Activated CD4-positive, alpha-beta T cell treated with anti-CD3 and anti-CD28 coated beads for 36 hours (primary cell): ENCODE results near the gene TANGO6. TPM values are rescaled to one million over a fixed set of nuclear protein-coding genes. Genes with fewer than 3 reads are reported as not detected.
"Not testable (repeated sequence)": the region's sequence is repeated elsewhere in the genome, so short reads cannot be mapped to it uniquely, and the experiment has no call there.

Experiments used
- ATAC-seq: fragments of 200-7000 bp; cut with Tn5 transposase; one replicate; pipeline ENCODE4 v1.10.0; 2021; ENCODE audit warnings: mild to moderate bottlenecking, moderate library complexity
- CTCF ChIA-PET: fragments of 350-600 bp; sonication (Branson Sonifier 250); formaldehyde crosslinking; loops from one replicate; lab custom pipeline; 2021; ENCODE audit warnings: antibody characterized with exemption; lab: Charles Lee
- POLR2A ChIA-PET: fragments of 350-600 bp; sonication (Branson Sonifier 250); formaldehyde crosslinking; loops from one replicate; lab custom pipeline; 2021; ENCODE audit warnings: antibody characterized with exemption, inconsistent platforms; lab: Charles Lee
- DNase-seq: peaks from one replicate; pipeline ENCODE4 v3.0.0-alpha.2; 2020
- H3K27ac Mint-ChIP-seq: one replicate; pipeline ENCODE4 v1.8.0; 2021; ENCODE audit warnings: mixed read lengths
- H3K27me3 Mint-ChIP-seq: one replicate; pipeline ENCODE4 v1.8.0; 2021; ENCODE audit warnings: mixed read lengths
- H3K36me3 Mint-ChIP-seq: one replicate; pipeline ENCODE4 v1.8.0; 2021; ENCODE audit warnings: low read depth, mixed read lengths
- H3K4me1 Mint-ChIP-seq: one replicate; pipeline ENCODE4 v1.8.0; 2021; ENCODE audit warnings: mixed read lengths
- H3K4me3 Mint-ChIP-seq: one replicate; pipeline ENCODE4 v1.8.0; 2021; ENCODE audit warnings: mild to moderate bottlenecking, moderate library complexity, mixed read lengths
- H3K9me3 Mint-ChIP-seq: one replicate; pipeline ENCODE4 v1.8.0; 2021; ENCODE audit warnings: low read depth, mixed read lengths
- intact Hi-C, 2 experiments: fragments of 100-400 bp; cut with DNase I in 1 of 2; cut with micrococcal nuclease in 1 of 2; formaldehyde crosslinking; loops; one replicate each; pipeline versions ENCODE4 v1.14.2 to v1.15.1; 2022 to 2024; cut with DNase I, micrococcal nuclease
- total RNA-seq, 2 experiments: library from RNA; stranded (reverse); gene quantifications; one replicate each; pipeline ENCODE4 v1.2.3, GENCODE V29; 2021

The TANGO6 gene
- total RNA-seq, 2 experiments from 2014 or later: 29.7 to 31.2 TPM

DNA sequence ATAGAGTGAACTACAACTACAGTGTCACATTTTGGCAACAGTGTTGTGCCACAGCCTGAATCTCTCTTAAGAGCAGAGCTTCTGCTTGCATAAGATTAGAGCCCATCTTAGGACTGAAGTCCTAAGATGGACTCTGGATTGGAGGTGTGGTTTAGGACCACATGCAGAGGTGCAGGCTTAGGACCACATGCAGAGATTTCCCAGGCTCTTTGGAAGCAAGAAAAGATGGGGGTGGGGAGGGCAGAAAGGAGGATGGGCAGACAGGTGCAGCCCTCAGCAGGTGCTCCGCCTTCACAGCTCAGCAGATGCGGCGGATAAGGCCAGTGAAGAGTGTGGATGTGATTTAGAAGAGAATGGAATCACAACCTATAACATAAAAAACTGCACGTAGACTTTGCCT, 128.7 kb downstream of the TANGO6 start:
- no peak for ATAC-seq
- no peaks in the 10 kb centered on the region for H3K9me3 Mint-ChIP-seq
- no peaks in the 10 kb centered on the region for H3K27me3 Mint-ChIP-seq
- POLR2A ChIA-PET: no interaction called here
- no peak overlapping the region for H3K27ac Mint-ChIP-seq
- H3K4me3 Mint-ChIP-seq: no peak overlapping the region
- H3K4me1 Mint-ChIP-seq: peaks cover 2% of the 10 kb centered on the region
- CTCF ChIA-PET: no interaction called here
- no peak for DNase-seq
- H3K36me3 Mint-ChIP-seq: peaks cover 29% of the 10 kb centered on the region
- intact Hi-C loops: no loop called here

GRCh38 chr16:68972720-68973119, 129.4 kb downstream of the TANGO6 start:
- no peaks in the 10 kb centered on the region for H3K27me3 Mint-ChIP-seq
- H3K27ac Mint-ChIP-seq: no peak overlapping the region
- no peak overlapping the region for H3K4me3 Mint-ChIP-seq
- no peak for DNase-seq
- intact Hi-C loops: no loop called here
- no peaks in the 10 kb centered on the region for H3K9me3 Mint-ChIP-seq
- H3K4me1 Mint-ChIP-seq: no peaks in the 10 kb centered on the region
- ATAC-seq: no peak
- POLR2A ChIA-PET: no interaction called here
- peaks cover 31% of the 10 kb centered on the region for H3K36me3 Mint-ChIP-seq
- CTCF ChIA-PET: interaction anchor here (0.7 kb wide), 1 partner anchor 735 kb away, joined by 3 read pairs; no protein-coding TSS in a partner anchor

DNA sequence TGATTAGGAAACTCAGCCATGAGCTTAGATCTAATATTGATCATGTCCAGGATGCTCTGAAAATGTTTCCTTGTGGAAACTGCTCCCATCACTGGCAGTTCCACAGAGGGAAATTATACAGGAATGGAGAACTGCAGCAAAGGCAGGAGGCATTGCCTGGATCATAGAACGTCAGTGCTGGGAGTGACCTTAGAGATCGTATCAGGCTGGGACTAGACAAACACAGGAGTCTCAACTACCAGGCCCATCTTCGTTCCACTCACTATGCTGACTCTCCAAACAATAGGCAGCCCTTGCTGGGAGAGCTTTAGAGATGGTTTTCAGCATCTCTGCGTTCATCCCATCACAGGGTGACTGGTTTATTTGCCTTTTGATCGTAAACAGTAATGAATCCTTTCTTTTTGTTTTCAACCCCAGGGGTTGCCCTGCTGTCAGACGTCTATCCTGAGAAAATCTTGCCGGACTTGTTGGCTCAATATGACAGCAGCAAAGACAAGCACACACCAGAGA, 130.3 kb downstream of the TANGO6 start:
- Mint-ChIP-seq H3K27me3 (no peaks in the 10 kb centered on the region), H3K9me3 (no peaks in the 10 kb centered on the region), H3K36me3 (peaks cover 37% of the 10 kb centered on the region), H3K27ac (no peak overlapping the region), H3K4me1 (no peaks in the 10 kb centered on the region), H3K4me3 (no peak overlapping the region)
- CTCF ChIA-PET: interaction anchor here (0.6 to 0.7 kb wide), 2 partner anchors 257 to 274 kb away, joined by 3 to 4 read pairs; no protein-coding TSS in a partner anchor
- POLR2A ChIA-PET: no interaction called here
- intact Hi-C loops: no loop called here
- ATAC-seq (no peak), DNase-seq (no peak)

- Mint-ChIP-seq H3K27me3 (no peaks in the 10 kb centered on the region), H3K9me3 (no peaks in the 10 kb centered on the region), H3K27ac (no peak overlapping the region), H3K36me3 (peaks cover 44% of the 10 kb centered on the region), H3K4me3 (no peak overlapping the region), H3K4me1 (no peaks in the 10 kb centered on the region)
- intact Hi-C loops: no loop called here
- CTCF ChIA-PET: no interaction called here
- no peak for DNase-seq
- no peak for ATAC-seq
- POLR2A ChIA-PET: interaction anchor here (0.6 to 0.7 kb wide), 2 partner anchors 277 to 446 kb away, joined by 3 read pairs; partner anchors contain the start of gene CYB5B
Measured at GRCh38 chr16:68978303-68978954, 135.1 kb downstream of the TANGO6 start.

DNA sequence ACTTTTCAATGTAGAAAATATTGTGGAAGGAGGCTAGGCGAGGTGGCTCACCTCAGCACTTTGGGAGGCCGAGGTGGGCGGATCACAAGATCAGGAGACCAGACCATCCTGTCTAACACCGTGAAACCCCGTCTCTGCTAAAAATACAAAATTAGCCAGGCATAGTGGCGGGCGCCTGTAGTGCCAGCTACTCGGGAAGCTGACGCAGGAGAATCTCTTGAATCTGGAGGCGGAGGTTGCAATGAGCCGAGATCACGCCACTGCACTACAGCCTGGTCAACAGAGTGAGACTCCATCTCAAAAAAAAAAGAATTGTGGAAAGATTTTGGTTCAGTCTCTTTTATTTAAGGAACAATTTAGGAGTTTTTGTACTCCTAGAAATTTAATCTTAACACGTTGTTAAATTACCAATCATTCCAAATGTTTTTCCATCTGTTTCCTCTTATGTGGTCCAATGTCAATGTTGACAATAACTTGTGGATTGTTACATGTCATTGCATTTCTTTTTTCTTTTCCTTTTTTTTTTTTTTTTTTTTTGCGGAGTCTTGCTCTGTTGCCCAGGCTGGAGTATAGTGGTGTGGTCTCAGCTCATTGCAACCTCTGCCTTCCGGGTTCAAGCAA, 137.5 kb downstream of the TANGO6 start:
- no peak overlapping the region for H3K4me3 Mint-ChIP-seq
- intact Hi-C loops: no loop called here
- H3K27me3 Mint-ChIP-seq: no peaks in the 10 kb centered on the region
- no peak for DNase-seq
- no peak for ATAC-seq
- H3K4me1 Mint-ChIP-seq: no peaks in the 10 kb centered on the region
- CTCF ChIA-PET: no interaction called here
- no peak overlapping the region for H3K27ac Mint-ChIP-seq
- POLR2A ChIA-PET: no interaction called here
- H3K36me3 Mint-ChIP-seq: peaks cover 29% of the 10 kb centered on the region
- H3K9me3 Mint-ChIP-seq: no peaks in the 10 kb centered on the region

GRCh38 chr16:68981971-68982370, 138.6 kb downstream of the TANGO6 start:
- no peak for DNase-seq

DNA sequence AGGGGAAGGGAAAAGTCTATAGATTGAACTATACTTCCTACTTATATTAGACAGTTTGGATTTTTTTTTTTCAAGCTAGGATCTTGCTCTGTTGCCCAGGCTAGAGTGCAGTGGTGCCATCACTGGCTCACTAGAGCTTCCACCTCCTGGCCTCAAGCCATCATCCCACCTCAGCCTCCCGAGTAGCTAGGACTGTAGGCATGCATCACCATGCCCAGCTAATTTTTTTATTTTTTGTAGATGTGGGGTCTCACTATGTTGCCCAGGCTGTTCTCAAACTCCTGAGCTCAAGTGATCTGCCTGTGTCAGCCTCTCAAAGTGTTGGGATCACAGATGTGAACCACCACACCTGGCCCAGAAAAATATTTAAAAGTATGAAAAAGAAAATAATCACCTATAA, 141.1 kb downstream of the TANGO6 start:
- DNase-seq (no peak), ATAC-seq (no peak)
- no peaks in the 10 kb centered on the region for H3K4me1 Mint-ChIP-seq
- H3K9me3 Mint-ChIP-seq: no peaks in the 10 kb centered on the region
- no peaks in the 10 kb centered on the region for H3K27me3 Mint-ChIP-seq
- H3K4me3 Mint-ChIP-seq: no peak overlapping the region
- intact Hi-C loops: no loop called here
- POLR2A ChIA-PET: no interaction called here
- H3K27ac Mint-ChIP-seq: no peak overlapping the region
- peaks cover 19% of the 10 kb centered on the region for H3K36me3 Mint-ChIP-seq
- CTCF ChIA-PET: no interaction called here

More at GRCh38 chr16:68981971-68982370, 138.6 kb downstream of the TANGO6 start:
- intact Hi-C loops: no loop called here
- ChIA-PET POLR2A (no interaction called here), CTCF (no interaction called here)
- H3K4me1 Mint-ChIP-seq: no peaks in the 10 kb centered on the region
- H3K27me3 Mint-ChIP-seq: no peaks in the 10 kb centered on the region
- ATAC-seq: no peak
- H3K4me3 Mint-ChIP-seq: no peak overlapping the region
- no peak overlapping the region for H3K27ac Mint-ChIP-seq
- H3K36me3 Mint-ChIP-seq: peaks cover 23% of the 10 kb centered on the region
- no peaks in the 10 kb centered on the region for H3K9me3 Mint-ChIP-seq

DNA sequence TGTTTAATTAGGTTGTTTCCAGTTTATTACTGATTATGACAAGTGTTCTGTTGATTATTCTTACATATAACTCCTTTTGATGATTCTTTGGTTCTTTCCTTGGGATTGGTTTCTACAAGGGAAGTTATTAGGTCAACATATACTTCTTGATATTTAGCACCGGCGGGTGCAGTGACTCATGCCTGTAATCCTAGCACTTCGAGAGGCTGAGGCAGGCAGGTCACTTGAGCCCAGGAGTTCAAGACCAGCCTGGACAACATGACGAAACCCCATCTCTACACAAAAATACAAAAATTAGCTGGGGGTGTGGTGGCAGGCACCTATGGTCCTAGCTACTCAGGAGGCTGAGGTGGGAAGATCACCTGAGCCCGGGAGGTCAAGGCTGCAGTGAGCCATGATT, 141.9 kb downstream of the TANGO6 start:
- Mint-ChIP-seq H3K4me3 (no peak overlapping the region), H3K9me3 (no peaks in the 10 kb centered on the region), H3K36me3 (peaks cover 17% of the 10 kb centered on the region), H3K4me1 (no peaks in the 10 kb centered on the region), H3K27ac (no peak overlapping the region), H3K27me3 (no peaks in the 10 kb centered on the region)
- ATAC-seq (no peak), DNase-seq (no peak)
- ChIA-PET CTCF (no interaction called here), POLR2A (no interaction called here)
- intact Hi-C loops: no loop called here

GRCh38 chr16:68985855-68986254, 142.5 kb downstream of the TANGO6 start:
- Mint-ChIP-seq H3K9me3 (no peaks in the 10 kb centered on the region), H3K36me3 (peaks cover 17% of the 10 kb centered on the region), H3K4me1 (no peaks in the 10 kb centered on the region), H3K4me3 (no peak overlapping the region), H3K27me3 (no peaks in the 10 kb centered on the region), H3K27ac (no peak overlapping the region)
- POLR2A ChIA-PET: no interaction called here
- no peak for DNase-seq
- intact Hi-C loops: no loop called here
- CTCF ChIA-PET: no interaction called here
- no peak for ATAC-seq

- ChIA-PET CTCF (interaction anchor here (1.2 kb wide), 1 partner anchor 10 kb away, joined by 4 read pairs; no protein-coding TSS in a partner anchor), POLR2A (no interaction called here)
- Mint-ChIP-seq H3K27ac (no peak overlapping the region), H3K4me3 (no peak overlapping the region), H3K4me1 (no peaks in the 10 kb centered on the region), H3K9me3 (no peaks in the 10 kb centered on the region), H3K27me3 (no peaks in the 10 kb centered on the region), H3K36me3 (peaks cover 12% of the 10 kb centered on the region)
- intact Hi-C loops: no loop called here
- no peak for DNase-seq
- no peak for ATAC-seq
Measured at GRCh38 chr16:68987734-68988457, 144.6 kb downstream of the TANGO6 start.

DNA sequence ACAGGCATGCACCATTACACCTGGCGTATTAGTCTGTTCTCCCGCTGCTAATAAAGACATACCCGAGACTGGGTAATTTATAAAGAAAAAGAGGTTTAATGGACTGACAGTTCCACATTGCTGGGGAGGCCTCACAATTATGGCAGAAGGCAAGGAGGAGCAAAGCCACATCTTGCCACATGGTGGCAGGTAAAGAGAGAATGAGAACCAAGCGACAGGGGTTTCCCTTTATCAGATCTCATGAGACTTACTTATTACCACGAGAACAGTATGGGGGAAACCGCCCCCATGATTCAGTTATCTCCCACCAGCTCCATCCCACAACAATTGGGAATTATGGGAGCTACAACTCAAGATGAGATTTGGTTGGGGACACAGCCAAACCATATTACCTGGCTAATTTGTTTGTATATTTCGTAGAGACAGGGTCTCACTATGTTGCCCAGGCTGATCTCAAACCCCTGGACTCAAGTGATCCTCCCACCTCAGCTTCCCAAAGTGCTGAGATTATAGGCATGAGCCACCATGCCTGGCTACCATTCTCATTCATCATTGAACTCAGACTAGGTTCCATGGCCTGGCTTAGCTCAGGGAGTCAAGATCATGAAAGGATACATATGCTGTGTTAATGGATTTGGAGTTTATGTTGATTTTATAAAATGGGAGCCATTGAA, 147.0 kb downstream of the TANGO6 start:
- CTCF ChIA-PET: interaction anchor here (0.8 kb wide), 1 partner anchor 135 kb away, joined by 3 read pairs; no protein-coding TSS in a partner anchor
- ATAC-seq, POLR2A ChIA-PET, DNase-seq, H3K27ac Mint-ChIP-seq, H3K9me3 Mint-ChIP-seq, H3K27me3 Mint-ChIP-seq, H3K4me1 Mint-ChIP-seq, H3K4me3 Mint-ChIP-seq, intact Hi-C loops, H3K36me3 Mint-ChIP-seq: not testable (repeated sequence)
